ENCODE data around the gene MAPK12. TPM values are rescaled to one million over a fixed set of nuclear protein-coding genes. Genes with fewer than 3 reads are reported as not detected.

Gene MAPK12
- total RNA-seq, 1 experiment from 2014 or later: 74.6 TPM

- Histone ChIP-seq H3K36me3 (ENCODE audit: control insufficient read depth, insufficient read depth, low read length) (no peaks in the 10 kb centered on the region), H3K27ac (ENCODE audit: low read length) (no peak overlapping the region), H3K9me3 (ENCODE audit: control insufficient read depth, insufficient read depth, low read depth, low read length) (no peaks in the 10 kb centered on the region), H3K27me3 (ENCODE audit: control insufficient read depth, insufficient read depth, low read length) (no peaks in the 10 kb centered on the region), H3K4me1 (ENCODE audit: control insufficient read depth, insufficient read depth, low read length) (no peaks in the 10 kb centered on the region), H3K4me3 (ENCODE audit: low read depth in 2 of 2, low read length in 2 of 2) (no peak overlapping the region)
- intact Hi-C loops (cut with micrococcal nuclease; ENCODE audit: unreplicated experiment) (loop anchor here (1.0 kb wide), 1 partner anchor 60 kb away; no protein-coding TSS in a partner anchor), in situ Hi-C loops (cut with HindIII; ENCODE audit: low pct_unique_long_range_greater_than_20kb, low sequenced_read_pairs) (no loop called here)
- DNase-seq (ENCODE audit: low read depth, low spot score): no peak
- BruUV-seq (replicated peaks): no TSS peak
- ChIA-PET CTCF (interaction anchor here (0.6 to 0.7 kb wide), 2 partner anchors 275 to 280 kb away, joined by 5 to 7 read pairs; no protein-coding TSS in a partner anchor), POLR2A (no interaction called here)
- ATAC-seq: peak; percentile 36
- TF ChIP-seq POLR2AphosphoS5 (IDR thresholded peaks at IDR 0.05; ENCODE audit: low read depth, low read length) (no peak), REST (IDR thresholded peaks at IDR 0.05; ENCODE audit: insufficient read depth in 1 of 2, low read depth in 2 of 2, low read length in 1 of 2) (no peak), CTCF (IDR thresholded peaks at IDR 0.05) (no peak), SIN3A (IDR thresholded peaks at IDR 0.05; ENCODE audit: borderline replicate concordance, insufficient read depth, low read depth, low read length) (no peak), TCF7L2 (IDR thresholded peaks at IDR 0.05; ENCODE audit: low read depth, low read length) (no peak)
Observed at GRCh38 chr22:50208939-50209892, 52.3 kb downstream of the MAPK12 start.

- no peak overlapping the region for H3K4me3 ChIP-seq (ENCODE audit: low read depth in 2 of 2, low read length in 2 of 2)
- DNase-seq (ENCODE audit: low read depth, low spot score): no peak
Observed at GRCh38 chr22:50208430-50208938, 53.0 kb downstream of the MAPK12 start.

More at GRCh38 chr22:50208430-50208938, 53.0 kb downstream of the MAPK12 start:
- H3K36me3 ChIP-seq (ENCODE audit: control insufficient read depth, insufficient read depth, low read length): no peaks in the 10 kb centered on the region
- H3K27ac ChIP-seq (ENCODE audit: low read length): no peak overlapping the region
- POLR2A ChIA-PET: no interaction called here
- CTCF ChIA-PET: interaction anchor here (0.6 to 0.7 kb wide), 2 partner anchors 274 to 281 kb away, joined by 5 to 7 read pairs; no protein-coding TSS in a partner anchor
- no peaks in the 10 kb centered on the region for H3K9me3 ChIP-seq (ENCODE audit: control insufficient read depth, insufficient read depth, low read depth, low read length)
- no peak for ATAC-seq
- no peaks in the 10 kb centered on the region for H3K4me1 ChIP-seq (ENCODE audit: control insufficient read depth, insufficient read depth, low read length)
- intact Hi-C loops (cut with micrococcal nuclease; ENCODE audit: unreplicated experiment) (no loop called here), in situ Hi-C loops (cut with HindIII; ENCODE audit: low pct_unique_long_range_greater_than_20kb, low sequenced_read_pairs) (no loop called here)
- no TSS peak for BruUV-seq (replicated peaks)
- no peak for TF ChIP-seq REST (IDR thresholded peaks at IDR 0.05; ENCODE audit: insufficient read depth in 1 of 2, low read depth in 2 of 2, low read length in 1 of 2)
- no peak for TF ChIP-seq CTCF (IDR thresholded peaks at IDR 0.05)
- TF ChIP-seq POLR2AphosphoS5 (IDR thresholded peaks at IDR 0.05; ENCODE audit: low read depth, low read length): no peak; the same call in 1 of the 2 replicates
- no peak for TF ChIP-seq SIN3A (IDR thresholded peaks at IDR 0.05; ENCODE audit: borderline replicate concordance, insufficient read depth, low read depth, low read length)
- TF ChIP-seq TCF7L2 (IDR thresholded peaks at IDR 0.05; ENCODE audit: low read depth, low read length): no peak
- H3K27me3 ChIP-seq (ENCODE audit: control insufficient read depth, insufficient read depth, low read length): no peaks in the 10 kb centered on the region
